H1 (cell line): ENCODE results near the gene SNX17.

Source experiments
- CHD2 ChIP-seq: IDR thresholded peaks from 2 replicates; pipeline ENCODE4 v1.6.1; 2012; ENCODE audit warnings: low read length, improper control_type of control experiment
- EGR1 ChIP-seq: IDR thresholded peaks from 2 replicates; pipeline ENCODE4 v1.6.1; 2011; ENCODE audit warnings: low read depth, low read length, borderline replicate concordance
- EZH2 ChIP-seq: fragments of 200-600 bp; sonication (generic); IDR thresholded peaks from 2 replicates; pipeline ENCODE4 v1.7.1; 2012; ENCODE audit warnings: low read depth, mild to moderate bottlenecking, moderate library complexity, low read length, inconsistent platforms; ENCODE audit not compliant: severe bottlenecking
- HDAC6 ChIP-seq: IDR thresholded peaks from one replicate; pipeline ENCODE4 v1.7.1; 2012; ENCODE audit warnings: low read depth, mild to moderate bottlenecking, inconsistent platforms, low read length, moderate library complexity
- POLR2A ChIP-seq, 2 experiments: IDR thresholded peaks; 1 replicate in 1 of 2; 2 replicates in 1 of 2; pipeline ENCODE4 v1.6.1; 2011; ENCODE audit warnings: low read depth in 2 of 2, low read length in 2 of 2, mild to moderate bottlenecking in 2 of 2; ENCODE audit errors: control extremely low read depth in 1 of 2
- RBBP5 ChIP-seq: IDR thresholded peaks from 2 replicates; pipeline ENCODE4 v1.7.1; 2012; ENCODE audit warnings: low read depth, mild to moderate bottlenecking, inconsistent platforms, low read length, moderate library complexity, borderline replicate concordance
- SP1 ChIP-seq: IDR thresholded peaks from 2 replicates; pipeline ENCODE4 v1.6.1; 2011; ENCODE audit warnings: low read depth, low read length
- TEAD4 ChIP-seq: IDR thresholded peaks from 2 replicates; pipeline ENCODE4 v1.6.1; 2012; ENCODE audit warnings: low read depth, low read length, inconsistent platforms, mixed read lengths
- YY1 ChIP-seq: IDR thresholded peaks from 2 replicates; pipeline ENCODE4 v1.6.1; 2011; ENCODE audit warnings: low read depth, mild to moderate bottlenecking, low read length
- TF ChIP-seq, protein P1 (sequence below), 3 experiments: IDR thresholded peaks; 1 replicate in 2 of 3; 2 replicates in 1 of 3; pipeline versions ENCODE4 v1.5.1 to v1.6.1; 2011; ENCODE audit warnings: low read length in 3 of 3, mild to moderate bottlenecking in 3 of 3, inconsistent platforms in 2 of 3, low read depth in 1 of 3, moderate library complexity in 1 of 3; ENCODE audit not compliant: insufficient read depth in 1 of 3; ENCODE audit errors: control extremely low read depth in 1 of 3

GRCh38 chr2:27400348-27401135 lies 30.1 kb downstream of the SNX17 start:
- TF ChIP-seq YY1 (no peak), SP1 (no peak), EGR1 (no peak), RBBP5 (no peak), CHD2 (no peak), HDAC6 (no peak), TEAD4 (no peak), POLR2A (IDR thresholded peaks at IDR 0.05; ENCODE audit: control extremely low read depth in 1 of 2, low read depth in 2 of 2, low read length in 2 of 2) (no peak), EZH2 (no peak)
- TF ChIP-seq, protein P1, sequence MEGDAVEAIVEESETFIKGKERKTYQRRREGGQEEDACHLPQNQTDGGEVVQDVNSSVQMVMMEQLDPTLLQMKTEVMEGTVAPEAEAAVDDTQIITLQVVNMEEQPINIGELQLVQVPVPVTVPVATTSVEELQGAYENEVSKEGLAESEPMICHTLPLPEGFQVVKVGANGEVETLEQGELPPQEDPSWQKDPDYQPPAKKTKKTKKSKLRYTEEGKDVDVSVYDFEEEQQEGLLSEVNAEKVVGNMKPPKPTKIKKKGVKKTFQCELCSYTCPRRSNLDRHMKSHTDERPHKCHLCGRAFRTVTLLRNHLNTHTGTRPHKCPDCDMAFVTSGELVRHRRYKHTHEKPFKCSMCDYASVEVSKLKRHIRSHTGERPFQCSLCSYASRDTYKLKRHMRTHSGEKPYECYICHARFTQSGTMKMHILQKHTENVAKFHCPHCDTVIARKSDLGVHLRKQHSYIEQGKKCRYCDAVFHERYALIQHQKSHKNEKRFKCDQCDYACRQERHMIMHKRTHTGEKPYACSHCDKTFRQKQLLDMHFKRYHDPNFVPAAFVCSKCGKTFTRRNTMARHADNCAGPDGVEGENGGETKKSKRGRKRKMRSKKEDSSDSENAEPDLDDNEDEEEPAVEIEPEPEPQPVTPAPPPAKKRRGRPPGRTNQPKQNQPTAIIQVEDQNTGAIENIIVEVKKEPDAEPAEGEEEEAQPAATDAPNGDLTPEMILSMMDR (IDR thresholded peaks at IDR 0.05; ENCODE audit: control extremely low read depth in 1 of 3, insufficient read depth in 1 of 3, low read depth in 1 of 3, low read length in 3 of 3), result no peak
